Dermis blood vessel endothelial cell (primary cell): ENCODE results near the gene MAGEA2B. TPM values are rescaled to one million over a fixed set of nuclear protein-coding genes. Genes with fewer than 3 reads are reported as not detected.
"Not testable (repeated sequence)": the region's sequence is repeated elsewhere in the genome, so short reads cannot be mapped to it uniquely, and the experiment has no call there.

Experiments used
- DNase-seq: peaks from one replicate; pipeline ENCODE4 v3.0.0; 2010
- total RNA-seq: library from RNA; depleted of rRNA; stranded (reverse); fragments of >200 nt; gene quantifications from 2 replicates; pipeline ENCODE4 v1.2.3, GENCODE V29; 2014

The MAGEA2B gene
- total RNA-seq, 1 donor from 2014 or later = not detected

DNA sequence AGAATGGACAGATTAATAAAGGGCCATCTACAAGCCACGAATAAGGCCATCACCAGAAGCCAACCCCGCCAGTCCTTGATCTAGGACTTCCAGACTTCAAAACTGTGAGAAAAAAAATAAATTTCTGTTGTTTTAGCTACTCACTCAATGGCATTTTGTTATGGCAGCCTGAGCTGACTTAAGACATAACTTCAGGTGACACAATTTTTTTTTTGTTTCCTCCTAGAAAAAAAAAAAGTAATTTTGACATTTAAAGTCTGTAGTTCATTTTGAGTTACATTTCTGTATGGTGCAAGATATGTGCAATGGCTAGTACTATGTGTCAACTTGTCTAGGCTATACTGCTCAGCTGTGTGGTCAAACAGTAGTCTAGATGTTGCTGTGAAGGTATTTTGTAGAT is 44.5 kb downstream of the MAGEA2B start, which contains the start of gene CSAG3:
Gene CSAG3 (plus strand): TSS at position 301 of the 400 bp plus-strand sequence.
- not testable (repeated sequence) for DNase-seq

DNA sequence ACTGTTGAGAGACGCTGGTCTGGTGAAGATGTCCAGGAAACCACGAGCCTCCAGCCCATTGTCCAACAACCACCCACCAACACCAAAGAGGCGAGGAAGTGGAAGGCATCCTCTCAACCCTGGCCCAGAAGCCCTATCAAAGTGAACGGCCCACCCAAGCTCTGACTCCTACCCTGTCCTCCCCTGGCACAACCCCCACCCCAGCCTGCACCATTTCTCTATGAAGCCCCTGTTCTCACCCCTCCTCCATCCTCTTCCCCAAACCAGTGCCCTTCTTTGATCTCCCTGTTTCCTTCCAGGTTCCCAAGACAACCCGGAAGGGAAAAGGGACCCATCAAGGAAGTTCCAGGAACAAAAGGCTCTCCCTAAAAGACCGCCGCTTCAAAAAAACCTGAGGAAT is 45.1 kb downstream of the MAGEA2B start:
- not testable (repeated sequence) for DNase-seq

DNA sequence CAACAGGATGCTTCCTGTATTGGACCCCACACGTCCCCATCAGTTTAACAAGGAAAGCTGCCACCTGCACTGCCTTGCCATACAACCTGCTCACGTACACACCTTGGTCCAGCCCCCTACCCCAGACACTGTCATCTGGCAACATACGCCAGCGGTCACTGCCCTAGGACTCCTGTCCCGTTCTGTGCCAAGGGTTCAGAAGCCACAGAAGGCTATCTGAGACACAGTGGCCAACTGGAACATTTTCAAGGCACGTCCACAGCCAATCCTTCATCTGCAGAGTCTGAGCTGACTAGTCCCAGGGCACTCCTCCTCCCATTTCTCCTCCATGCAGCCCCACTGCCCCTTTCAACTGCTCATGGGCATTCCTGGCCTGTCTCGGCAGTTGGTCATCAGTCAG is 47.2 kb downstream of the MAGEA2B start:
- not testable (repeated sequence) for DNase-seq

DNA sequence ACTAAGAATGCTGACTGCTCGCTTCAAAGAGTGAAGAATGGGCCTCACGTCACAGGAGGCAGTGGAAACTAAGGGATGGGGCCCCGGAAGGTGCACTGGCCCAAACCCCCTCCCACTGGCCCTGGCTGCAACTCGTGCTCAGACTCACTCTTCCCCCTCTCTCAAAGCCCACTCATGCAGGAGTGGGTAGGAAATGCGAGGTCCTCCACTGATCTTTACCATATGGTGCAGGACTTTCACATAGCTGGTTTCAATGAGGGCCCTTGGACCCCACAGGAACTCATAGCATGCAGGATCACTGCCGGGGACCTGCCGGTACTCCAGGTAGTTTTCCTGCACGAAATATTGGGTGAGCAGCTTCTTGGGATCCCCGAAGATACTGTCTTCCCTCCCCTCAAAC is 52.1 kb downstream of the MAGEA2B start:
- DNase-seq = not testable (repeated sequence)

Other genes with a start within 250 kb of the MAGEA2B start
- not detected in 2 replicates for gene GABRQ, start 76.7 kb upstream of the MAGEA2B start, total RNA-seq
- not detected in 2 replicates for gene MAGEA3, start 15.8 kb upstream of the MAGEA2B start, total RNA-seq
- gene CSAG2, start 5.4 kb upstream of the MAGEA2B start, total RNA-seq = not detected in 2 replicates
- not detected in 2 replicates for gene CSAG1, start 19.1 kb downstream of the MAGEA2B start, total RNA-seq
- gene MAGEA12, start 19.1 kb downstream of the MAGEA2B start, total RNA-seq = not detected in 2 replicates
- gene MAGEA2, start 39.2 kb downstream of the MAGEA2B start, total RNA-seq = not detected in 2 replicates
- not detected in 2 replicates for gene CSAG3, start 44.6 kb downstream of the MAGEA2B start, total RNA-seq
- gene MAGEA6, start 55.1 kb downstream of the MAGEA2B start, total RNA-seq = not detected in 2 replicates
- 23.3 and 25.2 TPM in 2 replicates for gene CETN2, start 116.1 kb downstream of the MAGEA2B start, total RNA-seq
- gene NSDHL, start 116.4 kb downstream of the MAGEA2B start, total RNA-seq = 16.0 and 28.4 TPM in 2 replicates
- 5.3 and 15.5 TPM in 2 replicates for gene ZNF185, start 183.4 kb downstream of the MAGEA2B start, total RNA-seq